ENCODE results near the gene PATZ1.

The PATZ1 gene

GRCh38 chr22:31300896-31301295 lies 45.2 kb downstream of the PATZ1 start (continued):
- TF ChIP-seq, protein P1, sequence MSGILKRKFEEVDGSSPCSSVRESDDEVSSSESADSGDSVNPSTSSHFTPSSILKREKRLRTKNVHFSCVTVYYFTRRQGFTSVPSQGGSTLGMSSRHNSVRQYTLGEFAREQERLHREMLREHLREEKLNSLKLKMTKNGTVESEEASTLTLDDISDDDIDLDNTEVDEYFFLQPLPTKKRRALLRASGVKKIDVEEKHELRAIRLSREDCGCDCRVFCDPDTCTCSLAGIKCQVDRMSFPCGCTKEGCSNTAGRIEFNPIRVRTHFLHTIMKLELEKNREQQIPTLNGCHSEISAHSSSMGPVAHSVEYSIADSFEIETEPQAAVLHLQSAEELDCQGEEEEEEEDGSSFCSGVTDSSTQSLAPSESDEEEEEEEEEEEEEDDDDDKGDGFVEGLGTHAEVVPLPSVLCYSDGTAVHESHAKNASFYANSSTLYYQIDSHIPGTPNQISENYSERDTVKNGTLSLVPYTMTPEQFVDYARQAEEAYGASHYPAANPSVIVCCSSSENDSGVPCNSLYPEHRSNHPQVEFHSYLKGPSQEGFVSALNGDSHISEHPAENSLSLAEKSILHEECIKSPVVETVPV (CRISPR knock-in tag; IDR thresholded peaks at IDR 0.05): no peak

DNA sequence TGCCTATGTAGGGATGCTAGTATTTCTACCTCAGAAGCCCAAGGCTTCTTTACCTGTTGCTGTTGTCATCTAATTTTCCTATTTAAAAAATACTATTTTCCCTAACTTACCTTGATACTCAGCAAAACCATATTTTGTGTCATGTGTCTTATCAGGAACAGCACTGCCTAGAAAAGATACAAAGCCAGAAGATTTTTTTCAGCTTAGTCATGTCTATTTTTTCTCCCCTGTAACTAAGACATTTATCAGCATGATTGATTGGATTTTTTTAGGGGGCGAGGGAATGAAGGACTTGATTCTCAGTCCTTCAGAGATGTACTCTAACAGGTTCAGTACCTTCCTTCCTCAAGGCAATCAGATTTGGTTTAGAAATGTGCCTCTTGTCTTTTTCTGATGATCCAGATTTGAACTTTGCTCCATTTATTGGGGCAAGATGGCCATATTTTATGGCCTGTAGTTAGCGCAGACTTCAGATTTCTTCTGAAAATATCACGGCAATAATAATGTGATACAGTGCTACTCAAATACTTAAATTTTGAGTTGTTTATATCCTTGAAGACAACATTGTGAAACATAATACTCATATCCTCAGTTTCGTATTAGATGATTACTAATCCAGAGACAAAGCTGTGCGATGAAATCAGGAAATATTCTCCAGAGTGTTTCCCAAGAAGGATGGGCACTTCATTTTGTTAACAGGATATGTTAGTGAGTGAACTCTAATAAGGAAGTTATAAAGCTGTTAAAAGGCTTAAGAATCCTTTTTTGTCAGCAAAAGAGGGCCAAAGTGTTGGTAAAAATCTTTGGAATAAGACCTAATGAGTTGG lies 50.1 kb downstream of the PATZ1 start:
- no peak for TF ChIP-seq BACH2 (CRISPR knock-in tag; IDR thresholded peaks at IDR 0.05; ENCODE audit: borderline replicate concordance)
- no peak for TF ChIP-seq ZFP3 (CRISPR knock-in tag; IDR thresholded peaks at IDR 0.05)
- no peak for TF ChIP-seq ISL1 (CRISPR knock-in tag; IDR thresholded peaks at IDR 0.05)
- TF ChIP-seq ESRRG (CRISPR knock-in tag; IDR thresholded peaks at IDR 0.05): no peak
- TF ChIP-seq ZNF8 (CRISPR knock-in tag; IDR thresholded peaks at IDR 0.05): no peak
- ATAC-seq: no peak

DNA sequence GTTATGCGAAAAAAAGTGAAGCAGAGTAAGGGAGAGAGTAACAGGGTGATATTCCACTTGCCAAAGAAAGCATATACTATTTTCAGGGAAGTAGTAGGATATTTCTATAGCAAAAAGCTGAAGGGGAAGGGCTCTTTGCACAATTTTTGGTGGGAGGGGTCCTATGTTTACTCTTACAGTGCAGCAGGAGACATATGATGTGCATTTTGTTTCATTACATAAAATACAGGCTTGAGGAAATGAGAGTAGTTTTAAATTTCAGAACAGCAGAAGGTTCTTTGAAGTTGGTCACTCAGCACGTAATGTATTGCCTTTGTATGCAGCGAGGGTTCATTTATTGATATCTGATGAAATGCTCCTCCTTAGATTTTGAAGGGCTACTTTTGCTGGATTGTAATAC lies 50.8 kb downstream of the PATZ1 start:
- ATAC-seq: no peak
- no peak for TF ChIP-seq CSDC2 (CRISPR knock-in tag; IDR thresholded peaks at IDR 0.05)
- TF ChIP-seq, protein P2, sequence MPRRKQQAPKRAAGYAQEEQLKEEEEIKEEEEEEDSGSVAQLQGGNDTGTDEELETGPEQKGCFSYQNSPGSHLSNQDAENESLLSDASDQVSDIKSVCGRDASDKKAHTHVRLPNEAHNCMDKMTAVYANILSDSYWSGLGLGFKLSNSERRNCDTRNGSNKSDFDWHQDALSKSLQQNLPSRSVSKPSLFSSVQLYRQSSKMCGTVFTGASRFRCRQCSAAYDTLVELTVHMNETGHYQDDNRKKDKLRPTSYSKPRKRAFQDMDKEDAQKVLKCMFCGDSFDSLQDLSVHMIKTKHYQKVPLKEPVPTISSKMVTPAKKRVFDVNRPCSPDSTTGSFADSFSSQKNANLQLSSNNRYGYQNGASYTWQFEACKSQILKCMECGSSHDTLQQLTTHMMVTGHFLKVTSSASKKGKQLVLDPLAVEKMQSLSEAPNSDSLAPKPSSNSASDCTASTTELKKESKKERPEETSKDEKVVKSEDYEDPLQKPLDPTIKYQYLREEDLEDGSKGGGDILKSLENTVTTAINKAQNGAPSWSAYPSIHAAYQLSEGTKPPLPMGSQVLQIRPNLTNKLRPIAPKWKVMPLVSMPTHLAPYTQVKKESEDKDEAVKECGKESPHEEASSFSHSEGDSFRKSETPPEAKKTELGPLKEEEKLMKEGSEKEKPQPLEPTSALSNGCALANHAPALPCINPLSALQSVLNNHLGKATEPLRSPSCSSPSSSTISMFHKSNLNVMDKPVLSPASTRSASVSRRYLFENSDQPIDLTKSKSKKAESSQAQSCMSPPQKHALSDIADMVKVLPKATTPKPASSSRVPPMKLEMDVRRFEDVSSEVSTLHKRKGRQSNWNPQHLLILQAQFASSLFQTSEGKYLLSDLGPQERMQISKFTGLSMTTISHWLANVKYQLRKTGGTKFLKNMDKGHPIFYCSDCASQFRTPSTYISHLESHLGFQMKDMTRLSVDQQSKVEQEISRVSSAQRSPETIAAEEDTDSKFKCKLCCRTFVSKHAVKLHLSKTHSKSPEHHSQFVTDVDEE (CRISPR knock-in tag; IDR thresholded peaks at IDR 0.05): no peak
- TF ChIP-seq ISL1 (CRISPR knock-in tag; IDR thresholded peaks at IDR 0.05): no peak
- TF ChIP-seq OSR1 (CRISPR knock-in tag; IDR thresholded peaks at IDR 0.05): no peak
- TF ChIP-seq ZNF8 (CRISPR knock-in tag; IDR thresholded peaks at IDR 0.05): no peak
- TF ChIP-seq, protein P1 (CRISPR knock-in tag; IDR thresholded peaks at IDR 0.05): no peak
- TF ChIP-seq, protein P3, sequence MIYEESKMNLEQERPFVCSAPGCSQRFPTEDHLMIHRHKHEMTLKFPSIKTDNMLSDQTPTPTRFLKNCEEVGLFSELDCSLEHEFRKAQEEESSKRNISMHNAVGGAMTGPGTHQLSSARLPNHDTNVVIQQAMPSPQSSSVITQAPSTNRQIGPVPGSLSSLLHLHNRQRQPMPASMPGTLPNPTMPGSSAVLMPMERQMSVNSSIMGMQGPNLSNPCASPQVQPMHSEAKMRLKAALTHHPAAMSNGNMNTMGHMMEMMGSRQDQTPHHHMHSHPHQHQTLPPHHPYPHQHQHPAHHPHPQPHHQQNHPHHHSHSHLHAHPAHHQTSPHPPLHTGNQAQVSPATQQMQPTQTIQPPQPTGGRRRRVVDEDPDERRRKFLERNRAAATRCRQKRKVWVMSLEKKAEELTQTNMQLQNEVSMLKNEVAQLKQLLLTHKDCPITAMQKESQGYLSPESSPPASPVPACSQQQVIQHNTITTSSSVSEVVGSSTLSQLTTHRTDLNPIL (CRISPR knock-in tag; IDR thresholded peaks at IDR 0.05; ENCODE audit: low read depth): no peak
- TF ChIP-seq PATZ1 (CRISPR knock-in tag; IDR thresholded peaks at IDR 0.05; ENCODE audit: borderline replicate concordance): no peak
- no peak for TF ChIP-seq ARNTL (CRISPR knock-in tag; IDR thresholded peaks at IDR 0.05; ENCODE audit: borderline replicate concordance, low read depth)
- no peak for TF ChIP-seq ZFP3 (CRISPR knock-in tag; IDR thresholded peaks at IDR 0.05)
- TF ChIP-seq TCF4 (CRISPR knock-in tag; IDR thresholded peaks at IDR 0.05; ENCODE audit: borderline replicate concordance): no peak
- no peak for TF ChIP-seq TOX (CRISPR knock-in tag; IDR thresholded peaks at IDR 0.05; ENCODE audit: borderline replicate concordance)
- TF ChIP-seq ZFP30 (CRISPR knock-in tag; IDR thresholded peaks at IDR 0.05): no peak
- no peak for TF ChIP-seq ZNF565 (CRISPR knock-in tag; conservative IDR thresholded peaks at IDR 0.05; ENCODE audit: low read depth)
- no peak for TF ChIP-seq ESRRG (CRISPR knock-in tag; IDR thresholded peaks at IDR 0.05)
- no peak for TF ChIP-seq ZNF70 (CRISPR knock-in tag; IDR thresholded peaks at IDR 0.05)
- TF ChIP-seq POU6F1 (CRISPR knock-in tag; IDR thresholded peaks at IDR 0.05; ENCODE audit: borderline replicate concordance, low read depth): no peak
- no peak for TF ChIP-seq BACH2 (CRISPR knock-in tag; IDR thresholded peaks at IDR 0.05; ENCODE audit: borderline replicate concordance)
